T-helper 22 cell (primary cell): ENCODE data around the gene PTPA.
"Not testable (repeated sequence)": the region's sequence is repeated elsewhere in the genome, so short reads cannot be mapped to it uniquely, and the experiment has no call there.

Source experiments
- DNase-seq: peaks from one replicate; pipeline ENCODE4 v3.0.0-alpha.2; 2020; ENCODE audit warnings: low read depth

Gene PTPA

GRCh38 chr9:129176701-129177442 is 65.7 kb downstream of the PTPA start:
- DNase-seq, result no peak

- no peak for DNase-seq
Observed at GRCh38 chr9:129177443-129177790, 66.2 kb downstream of the PTPA start.

- peak; percentile 85 for DNase-seq
Observed at GRCh38 chr9:129177791-129178567, 66.8 kb downstream of the PTPA start, which contains the start of gene IER5L. Gene IER5L, minus strand, starts transcription at chr9:129178261. Its CDS starts 209 bp downstream, at chr9:129178052.

- no peak for DNase-seq
Observed at GRCh38 chr9:129178568-129179382, 67.6 kb downstream of the PTPA start.

GRCh38 chr9:129181246-129181645 is 70.0 kb downstream of the PTPA start:
- no peak for DNase-seq

- DNase-seq, result no peak
Observed at GRCh38 chr9:129182122-129182521, 70.9 kb downstream of the PTPA start.

GRCh38 chr9:129182625-129183494 is 71.6 kb downstream of the PTPA start:
- DNase-seq, result no peak

GRCh38 chr9:129183495-129184218 is 72.4 kb downstream of the PTPA start:
- no peak for DNase-seq

GRCh38 chr9:129184219-129184524 is 73.0 kb downstream of the PTPA start:
- no peak for DNase-seq

- DNase-seq, result no peak
Observed at GRCh38 chr9:129184596-129185122, 73.4 kb downstream of the PTPA start.

- DNase-seq, result no peak
Observed at GRCh38 chr9:129185402-129185801, 74.2 kb downstream of the PTPA start.

- DNase-seq, result no peak
Observed at GRCh38 chr9:129185991-129186390, 74.8 kb downstream of the PTPA start.

- DNase-seq, result no peak
Observed at GRCh38 chr9:129187042-129187441, 75.8 kb downstream of the PTPA start.

GRCh38 chr9:129189971-129190370 is 78.8 kb downstream of the PTPA start:
- DNase-seq, result not testable (repeated sequence)

- DNase-seq, result no peak
Observed at GRCh38 chr9:129191234-129191633, 80.0 kb downstream of the PTPA start.

GRCh38 chr9:129193655-129194054 is 82.4 kb downstream of the PTPA start:
- no peak for DNase-seq

GRCh38 chr9:129194221-129194620 is 83.0 kb downstream of the PTPA start:
- DNase-seq, result no peak

- DNase-seq, result no peak
Observed at GRCh38 chr9:129195606-129196005, 84.4 kb downstream of the PTPA start.

- DNase-seq, result not testable (repeated sequence)
Observed at GRCh38 chr9:129197045-129197444, 85.8 kb downstream of the PTPA start.

- no peak for DNase-seq
Observed at GRCh38 chr9:129197978-129198318, 86.7 kb downstream of the PTPA start.
